Psoas muscle (tissue), 8 donors: ENCODE data around the gene DHRS12. TPM values are rescaled to one million over a fixed set of nuclear protein-coding genes. Genes with fewer than 3 reads are reported as not detected.

Source experiments
- ATAC-seq, 4 donors: fragments of 200-7000 bp; cut with Tn5 transposase; one replicate each; pipeline ENCODE4 v1.9.1; 2020; ENCODE audit warnings: moderate library complexity in 3 of 4, mild to moderate bottlenecking in 2 of 4
- DNase-seq, 2 donors: peaks; one replicate each; pipeline ENCODE4 v3.0.0-alpha.2; 2020
- H3K27ac ChIP-seq: fragments of 200-600 bp; one replicate; pipeline ENCODE4 v1.8.0; 2022
- H3K27me3 ChIP-seq, 3 donors: fragments of 200-600 bp in 1 of 3; one replicate each; pipeline versions ENCODE4 v1.6.1 to v1.8.0; 2013 to 2022; ENCODE audit warnings: low read length in 2 of 3, mild to moderate bottlenecking in 2 of 3, moderate library complexity in 1 of 3; ENCODE audit not compliant: insufficient read depth in 3 of 3
- H3K36me3 ChIP-seq, 2 donors: fragments of 200-600 bp in 1 of 2; one replicate each; pipeline versions ENCODE4 v1.6.1 to v1.8.0; 2013 to 2022; ENCODE audit warnings: low read depth in 1 of 2, mild to moderate bottlenecking in 1 of 2, moderate library complexity in 1 of 2; ENCODE audit not compliant: insufficient read depth in 1 of 2
- H3K4me1 ChIP-seq: fragments of 200-600 bp; one replicate; pipeline ENCODE4 v1.8.0; 2022
- H3K4me3 ChIP-seq: fragments of 200-600 bp; one replicate; pipeline ENCODE4 v1.8.0; 2022; ENCODE audit warnings: mild to moderate bottlenecking
- H3K9me3 ChIP-seq: fragments of 200-600 bp; one replicate; pipeline ENCODE4 v1.8.0; 2022
- WGBS, 3 donors: extraction: QIAGEN DNeasy Blood & Tissue Kit; methylation state at CpG; one replicate each; pipeline versions ENCODE4 v1.1.6 to v1.1.7; 2013; 5-methylcytosine and 5-hydroxymethylcytosine counted together
- intact Hi-C, 2 donors: fragments of 100-400 bp; cut with DNase I; formaldehyde crosslinking; loops; one replicate each; pipeline versions ENCODE4 v1.11.0 to v1.14.2; 2022
- polyA plus RNA-seq, 3 donors: library from polyadenylated mRNA; stranded (reverse); fragments of 200-250 nt; gene quantifications; one replicate each; pipeline ENCODE4 v1.2.3, GENCODE V29; 2013
- total RNA-seq, 4 donors: library from RNA; stranded (reverse); fragmentation: NEBNext Ultra II Directional in 2 of 4; extraction: Animal tissue kit (Norgen Biotek cat#: 25700) in 2 of 4; gene quantifications; one replicate each; pipeline versions ENCODE4 v1.2.1 to v1.2.4, GENCODE V29; 2021 to 2023
- TF ChIP-seq, protein P1 (sequence below): fragments of 200-600 bp; IDR thresholded peaks from one replicate; pipeline ENCODE4 v1.8.0; 2022; ENCODE audit warnings: antibody characterized with exemption
- donor health status: healthy with polysubstance abuse.
- donor health status: DM: no; HTN: no; CAD: no; lungs with moderate emphysema.
- donor health status: Bipolar disorder and iron deficiency.
- donor health status: healthy.
- donor health status: DM: yes; HTN: yes; CAD: no.
- donor health status: DM: no; HTN: no; CAD: no.
- donor health status: DM: no; HTN: no; CAD: no.
- donor health status: DM: yes; HTN: yes; CAD: no.

DHRS12 gene
- total and polyA plus RNA-seq, 7 donors: 3.4 to 10.1 (median 4.9) TPM

DNA sequence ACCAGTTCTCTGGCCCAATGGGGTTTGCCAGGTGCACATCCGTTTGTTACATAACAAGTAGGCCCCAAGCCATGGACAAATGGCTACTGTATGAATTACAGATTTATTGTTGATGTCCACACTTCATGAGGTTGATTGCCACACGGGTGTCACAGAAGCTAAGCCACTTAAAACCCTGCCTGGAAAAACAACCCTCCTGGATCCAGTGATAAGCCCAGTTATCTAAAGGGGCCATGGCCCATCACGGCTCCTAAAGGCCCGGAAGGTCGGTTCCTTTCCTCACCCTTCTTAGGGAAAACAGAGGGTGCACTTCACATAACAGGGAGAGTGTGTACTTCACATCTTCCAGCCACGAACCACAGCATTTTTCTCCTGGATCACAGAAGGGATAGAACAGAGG is 37.0 kb upstream of the DHRS12 start:
- TF ChIP-seq, protein P1, sequence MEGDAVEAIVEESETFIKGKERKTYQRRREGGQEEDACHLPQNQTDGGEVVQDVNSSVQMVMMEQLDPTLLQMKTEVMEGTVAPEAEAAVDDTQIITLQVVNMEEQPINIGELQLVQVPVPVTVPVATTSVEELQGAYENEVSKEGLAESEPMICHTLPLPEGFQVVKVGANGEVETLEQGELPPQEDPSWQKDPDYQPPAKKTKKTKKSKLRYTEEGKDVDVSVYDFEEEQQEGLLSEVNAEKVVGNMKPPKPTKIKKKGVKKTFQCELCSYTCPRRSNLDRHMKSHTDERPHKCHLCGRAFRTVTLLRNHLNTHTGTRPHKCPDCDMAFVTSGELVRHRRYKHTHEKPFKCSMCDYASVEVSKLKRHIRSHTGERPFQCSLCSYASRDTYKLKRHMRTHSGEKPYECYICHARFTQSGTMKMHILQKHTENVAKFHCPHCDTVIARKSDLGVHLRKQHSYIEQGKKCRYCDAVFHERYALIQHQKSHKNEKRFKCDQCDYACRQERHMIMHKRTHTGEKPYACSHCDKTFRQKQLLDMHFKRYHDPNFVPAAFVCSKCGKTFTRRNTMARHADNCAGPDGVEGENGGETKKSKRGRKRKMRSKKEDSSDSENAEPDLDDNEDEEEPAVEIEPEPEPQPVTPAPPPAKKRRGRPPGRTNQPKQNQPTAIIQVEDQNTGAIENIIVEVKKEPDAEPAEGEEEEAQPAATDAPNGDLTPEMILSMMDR: no peak
- ATAC-seq: no peak
- H3K27ac ChIP-seq: no peak overlapping the region
- no peaks in the 10 kb centered on the region for H3K27me3 ChIP-seq
- H3K9me3 ChIP-seq: no peaks in the 10 kb centered on the region
- H3K36me3 ChIP-seq: no peaks in the 10 kb centered on the region
- intact Hi-C loops: loop anchor here in 1 of 2 donors (5.0 kb wide), 1 partner anchor 286 kb away; the partner anchor contains the start of gene NEK5
- no peak overlapping the region for H3K4me3 ChIP-seq
- 82 to 88% (median 87%) methylated on average over 6 of the region's 6 CpGs for WGBS, 3 donors
- no peak for DNase-seq
- H3K4me1 ChIP-seq: no peaks in the 10 kb centered on the region

DNA sequence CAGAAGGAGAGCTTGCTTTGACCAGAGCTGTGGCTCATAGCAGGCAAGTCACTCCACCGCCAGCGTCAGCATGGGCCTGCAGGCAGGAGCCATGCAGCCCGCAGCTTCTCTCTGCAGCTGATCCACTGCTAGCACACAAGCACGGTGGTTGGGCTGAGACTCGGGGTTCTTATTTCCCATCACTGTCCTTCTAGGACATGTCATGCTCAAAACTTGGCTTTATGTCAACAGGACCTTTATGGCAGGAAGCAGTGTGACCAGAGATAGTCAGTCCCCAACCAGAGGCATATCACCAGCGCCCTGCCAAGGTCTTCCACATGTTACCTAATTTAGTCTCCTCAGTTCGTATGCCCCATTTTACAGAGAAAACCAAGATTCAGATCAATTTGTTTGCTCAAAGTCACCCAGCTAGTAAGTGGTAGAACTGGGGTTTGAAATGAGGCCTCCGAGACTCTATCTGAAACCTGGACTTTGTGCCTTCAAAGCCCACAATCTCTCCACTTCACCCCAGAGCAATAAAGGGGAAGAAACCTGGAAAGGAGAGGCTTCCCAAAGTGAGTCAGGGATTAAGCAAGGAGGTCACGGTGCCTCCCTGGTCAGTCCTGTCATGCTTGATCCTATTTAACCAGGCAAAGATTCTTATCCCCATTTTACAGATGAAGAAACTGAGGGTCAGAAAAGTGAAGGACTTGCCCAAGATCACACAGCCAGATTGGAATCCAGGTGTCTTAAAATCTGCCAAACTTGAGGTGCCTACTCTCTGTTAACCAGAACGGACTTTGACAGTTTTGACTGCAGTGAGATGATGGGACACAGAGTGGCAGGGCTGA is 36.0 kb upstream of the DHRS12 start:
- 83 to 87% (median 86%) methylated on average over 10 of the region's 10 CpGs for WGBS, 3 donors
- TF ChIP-seq, protein P1: no peak
- DNase-seq: no peak

GRCh38 chr13:51838240-51838846 is 34.4 kb upstream of the DHRS12 start:
- intact Hi-C loops: no loop called here
- no peak overlapping the region for H3K4me3 ChIP-seq
- H3K36me3 ChIP-seq: no peaks in the 10 kb centered on the region
- H3K9me3 ChIP-seq: no peaks in the 10 kb centered on the region
- DNase-seq: no peak
- no peaks in the 10 kb centered on the region for H3K4me1 ChIP-seq
- WGBS, 3 donors: 76 to 92% (median 82%) methylated on average over 8 of the region's 8 CpGs
- TF ChIP-seq, protein P1: no peak
- H3K27ac ChIP-seq: no peak overlapping the region
- no peak for ATAC-seq
- H3K27me3 ChIP-seq: no peaks in the 10 kb centered on the region

More for the DNA sequence above, 36.0 kb upstream of the DHRS12 start:
- no peaks in the 10 kb centered on the region for H3K9me3 ChIP-seq
- ATAC-seq: no peak
- H3K4me3 ChIP-seq: no peak overlapping the region
- no peak overlapping the region for H3K27ac ChIP-seq
- intact Hi-C loops: loop anchor here in 1 of 2 donors (5.0 kb wide), 1 partner anchor 287 kb away; the partner anchor contains the start of gene NEK5
- no peaks in the 10 kb centered on the region for H3K36me3 ChIP-seq
- no peaks in the 10 kb centered on the region for H3K4me1 ChIP-seq
- no peaks in the 10 kb centered on the region for H3K27me3 ChIP-seq

DNA sequence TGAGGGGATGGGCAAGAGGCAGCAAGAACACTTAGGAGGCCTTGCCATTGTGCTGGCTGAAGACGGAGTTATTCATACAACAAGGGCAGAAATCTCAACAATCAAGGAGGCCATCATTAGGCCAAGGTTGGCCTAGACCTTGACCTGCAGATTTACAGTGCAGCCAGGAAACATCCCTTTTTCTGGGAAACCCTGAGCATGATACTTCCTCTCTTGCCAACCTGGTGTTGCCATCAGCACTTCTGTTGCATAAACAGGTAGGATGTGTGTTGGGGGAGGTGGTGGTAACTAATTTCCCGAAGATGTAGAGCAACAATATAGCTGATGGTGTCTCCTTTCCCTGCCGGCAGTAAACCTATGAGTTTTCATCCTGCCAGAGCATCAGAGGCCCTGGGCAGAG is 33.1 kb upstream of the DHRS12 start:
- no peak for DNase-seq
- intact Hi-C loops: no loop called here
- 93 to 95% (median 94%) methylated on average over 3 of the region's 3 CpGs for WGBS, 3 donors
- Histone ChIP-seq H3K27ac (no peak overlapping the region), H3K4me1 (no peaks in the 10 kb centered on the region), H3K36me3 (no peaks in the 10 kb centered on the region), H3K27me3 (no peaks in the 10 kb centered on the region), H3K9me3 (no peaks in the 10 kb centered on the region), H3K4me3 (no peak overlapping the region)
- TF ChIP-seq, protein P1: no peak
- ATAC-seq: no peak
